HL-60 (cell line): Measurements from ENCODE around the gene ACSL5.

Source experiments
- DNase-seq, 2 experiments: peaks; one replicate each; pipeline ENCODE4 v3.0.0-alpha.2; 2010 to 2020; ENCODE audit warnings: low read depth in 1 of 2, low spot score in 1 of 2
- H3K27ac ChIP-seq: fragments of 250-450 bp; sonication (Bioruptor Pico); replicated peaks from 2 replicates; pipeline ENCODE4 v1.5.1; 2020; ENCODE audit warnings: mild to moderate bottlenecking, moderate library complexity
- H3K27me3 ChIP-seq: fragments of 250-450 bp; sonication (Bioruptor Pico); 2 replicates; pipeline ENCODE4 v1.5.1; 2021; ENCODE audit warnings: mild to moderate bottlenecking, moderate library complexity; ENCODE audit not compliant: insufficient read depth, poor library complexity, severe bottlenecking
- H3K4me3 ChIP-seq: replicated peaks from 2 replicates; pipeline ENCODE4 v1.5.1; 2011; ENCODE audit warnings: mild to moderate bottlenecking, control low read depth, low read length; ENCODE audit not compliant: insufficient read depth
- CTCF ChIP-seq: IDR thresholded peaks from one replicate; pipeline ENCODE4 v1.5.1; 2011; ENCODE audit warnings: low read length, control low read depth, inconsistent platforms; ENCODE audit not compliant: insufficient read depth
- GABPA ChIP-seq: IDR thresholded peaks from 2 replicates; pipeline ENCODE4 v1.6.1; 2012; ENCODE audit warnings: low read depth
- POLR2AphosphoS5 ChIP-seq: IDR thresholded peaks from 2 replicates; pipeline ENCODE4 v1.6.1; 2012; ENCODE audit warnings: low read depth
- SPI1 ChIP-seq: IDR thresholded peaks from 2 replicates; pipeline ENCODE4 v1.6.1; 2012; ENCODE audit warnings: low read depth, mild to moderate bottlenecking, borderline replicate concordance
- TF ChIP-seq, protein P1 (sequence below): IDR thresholded peaks from 2 replicates; pipeline ENCODE4 v1.6.1; 2012; ENCODE audit warnings: low read depth; ENCODE audit not compliant: insufficient replicate concordance

ACSL5 gene

GRCh38 chr10:112340601-112341000, 33.3 kb upstream of the ACSL5 start:
- Histone ChIP-seq H3K27me3 (no peaks in the 10 kb centered on the region), H3K4me3 (no peak overlapping the region), H3K27ac (no peak overlapping the region)
- TF ChIP-seq POLR2AphosphoS5 (no peak), CTCF (no peak), SPI1 (no peak), GABPA (no peak)
- TF ChIP-seq, protein P1, sequence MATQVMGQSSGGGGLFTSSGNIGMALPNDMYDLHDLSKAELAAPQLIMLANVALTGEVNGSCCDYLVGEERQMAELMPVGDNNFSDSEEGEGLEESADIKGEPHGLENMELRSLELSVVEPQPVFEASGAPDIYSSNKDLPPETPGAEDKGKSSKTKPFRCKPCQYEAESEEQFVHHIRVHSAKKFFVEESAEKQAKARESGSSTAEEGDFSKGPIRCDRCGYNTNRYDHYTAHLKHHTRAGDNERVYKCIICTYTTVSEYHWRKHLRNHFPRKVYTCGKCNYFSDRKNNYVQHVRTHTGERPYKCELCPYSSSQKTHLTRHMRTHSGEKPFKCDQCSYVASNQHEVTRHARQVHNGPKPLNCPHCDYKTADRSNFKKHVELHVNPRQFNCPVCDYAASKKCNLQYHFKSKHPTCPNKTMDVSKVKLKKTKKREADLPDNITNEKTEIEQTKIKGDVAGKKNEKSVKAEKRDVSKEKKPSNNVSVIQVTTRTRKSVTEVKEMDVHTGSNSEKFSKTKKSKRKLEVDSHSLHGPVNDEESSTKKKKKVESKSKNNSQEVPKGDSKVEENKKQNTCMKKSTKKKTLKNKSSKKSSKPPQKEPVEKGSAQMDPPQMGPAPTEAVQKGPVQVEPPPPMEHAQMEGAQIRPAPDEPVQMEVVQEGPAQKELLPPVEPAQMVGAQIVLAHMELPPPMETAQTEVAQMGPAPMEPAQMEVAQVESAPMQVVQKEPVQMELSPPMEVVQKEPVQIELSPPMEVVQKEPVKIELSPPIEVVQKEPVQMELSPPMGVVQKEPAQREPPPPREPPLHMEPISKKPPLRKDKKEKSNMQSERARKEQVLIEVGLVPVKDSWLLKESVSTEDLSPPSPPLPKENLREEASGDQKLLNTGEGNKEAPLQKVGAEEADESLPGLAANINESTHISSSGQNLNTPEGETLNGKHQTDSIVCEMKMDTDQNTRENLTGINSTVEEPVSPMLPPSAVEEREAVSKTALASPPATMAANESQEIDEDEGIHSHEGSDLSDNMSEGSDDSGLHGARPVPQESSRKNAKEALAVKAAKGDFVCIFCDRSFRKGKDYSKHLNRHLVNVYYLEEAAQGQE, result no peak
- DNase-seq, result no peak

- DNase-seq, result no peak
- TF ChIP-seq POLR2AphosphoS5, result no peak
- TF ChIP-seq, protein P1, result no peak
- TF ChIP-seq SPI1, result no peak
- no peak for TF ChIP-seq GABPA
- no peak for TF ChIP-seq CTCF
- Histone ChIP-seq H3K27ac (no peak overlapping the region), H3K4me3 (no peak overlapping the region), H3K27me3 (no peaks in the 10 kb centered on the region)
These were observed 30.7 kb upstream of the ACSL5 start for GRCh38 chr10:112343056-112343806.

GRCh38 chr10:112344261-112344660, 29.7 kb upstream of the ACSL5 start:
- Histone ChIP-seq H3K27me3 (no peaks in the 10 kb centered on the region), H3K4me3 (no peak overlapping the region), H3K27ac (no peak overlapping the region)
- no peak for TF ChIP-seq GABPA
- TF ChIP-seq SPI1, result no peak
- TF ChIP-seq POLR2AphosphoS5, result no peak
- TF ChIP-seq CTCF, result no peak
- TF ChIP-seq, protein P1, result no peak
- no peak for DNase-seq
